Middle frontal gyrus (tissue), 1 donor: ENCODE results near the gene AVPR1B.

Experiments used
- DNase-seq: peaks from one replicate; pipeline ENCODE4 v3.0.0-alpha.2; 2015; ENCODE audit warnings: low spot score; ENCODE audit errors: extremely low spot score

AVPR1B gene

GRCh38 chr1:206117151-206117948 is at the start of gene AVPR1B:
AVPR1B (minus strand) TSS chr1:206117388; CDS start chr1:206116890, 498 bp downstream.
- no peak for DNase-seq

GRCh38 chr1:206145771-206146290 is 28.6 kb upstream of the AVPR1B start:
- DNase-seq = no peak

GRCh38 chr1:206144605-206145004 is 27.4 kb upstream of the AVPR1B start:
- DNase-seq = no peak

GRCh38 chr1:206143537-206144172 is 26.5 kb upstream of the AVPR1B start:
- DNase-seq = no peak

GRCh38 chr1:206142770-206143169 is 25.6 kb upstream of the AVPR1B start:
- no peak for DNase-seq

GRCh38 chr1:206142011-206142410 is 24.8 kb upstream of the AVPR1B start:
- DNase-seq = no peak

- DNase-seq = no peak
Observed at GRCh38 chr1:206136241-206136640, 19.1 kb upstream of the AVPR1B start.

GRCh38 chr1:206135248-206135647 is 18.1 kb upstream of the AVPR1B start:
- no peak for DNase-seq

- DNase-seq = no peak
Observed at GRCh38 chr1:206133751-206134415, 16.7 kb upstream of the AVPR1B start.

- DNase-seq = no peak
Observed at GRCh38 chr1:206131037-206131436, 13.8 kb upstream of the AVPR1B start.

GRCh38 chr1:206128196-206128595 is 11.0 kb upstream of the AVPR1B start:
- no peak for DNase-seq

GRCh38 chr1:206127336-206127735 is 10.1 kb upstream of the AVPR1B start:
- no peak for DNase-seq

- DNase-seq = no peak
Observed at GRCh38 chr1:206125346-206125745, 8.2 kb upstream of the AVPR1B start.

- DNase-seq = no peak
Observed at GRCh38 chr1:206122686-206123085, 5.5 kb upstream of the AVPR1B start.

GRCh38 chr1:206121269-206121668 is 4.1 kb upstream of the AVPR1B start:
- no peak for DNase-seq

GRCh38 chr1:206120406-206120805 is 3.2 kb upstream of the AVPR1B start:
- no peak for DNase-seq

- no peak for DNase-seq
Observed at GRCh38 chr1:206116873-206117150, 376 bp downstream of the AVPR1B start.

- DNase-seq = no peak
Observed at GRCh38 chr1:206116191-206116872, 856 bp downstream of the AVPR1B start.

- DNase-seq = no peak
Observed at GRCh38 chr1:206115791-206116190, 1.4 kb downstream of the AVPR1B start.

- no peak for DNase-seq
Observed at GRCh38 chr1:206114692-206115640, 2.2 kb downstream of the AVPR1B start.
